ENCODE data around the gene ANKRD23. TPM values are rescaled to one million over a fixed set of nuclear protein-coding genes. Genes with fewer than 3 reads are reported as not detected.

ANKRD23 gene
- 0.65 and 2.6 TPM in 2 replicates for total RNA-seq

DNA sequence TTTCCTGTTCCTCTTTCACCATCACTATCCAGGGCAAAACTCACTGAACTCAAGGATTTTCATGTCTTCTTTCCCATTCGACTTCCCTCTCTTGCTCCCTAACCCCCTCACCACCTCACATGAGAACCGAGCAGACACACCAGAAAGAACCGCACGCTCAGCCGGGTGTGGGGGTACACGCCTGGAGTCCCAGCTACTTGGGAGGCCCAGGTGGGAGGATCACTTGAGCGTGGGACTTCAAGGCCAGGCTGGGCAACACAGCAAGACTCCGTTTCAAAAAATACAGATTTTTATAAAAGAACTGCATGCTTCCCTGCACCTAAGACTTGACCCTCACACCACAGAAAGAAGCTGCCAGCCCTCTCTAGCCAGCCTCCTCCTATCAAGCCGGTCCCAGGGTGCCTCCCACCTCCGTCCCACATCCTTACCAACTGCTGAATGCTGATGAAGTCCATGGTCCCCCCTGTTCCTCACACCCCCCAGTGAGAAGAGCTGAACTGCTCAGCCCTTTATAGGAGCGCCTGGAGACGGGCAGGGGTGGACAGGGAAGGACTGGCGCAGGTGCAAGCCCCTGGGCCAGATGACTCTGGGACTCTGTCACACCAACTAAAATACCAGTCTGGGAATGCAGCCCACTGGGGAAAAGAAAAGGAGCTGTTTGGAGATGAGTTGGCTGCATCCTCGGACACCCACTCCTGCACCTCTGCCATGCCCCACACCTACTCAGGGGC, at the start of gene ANKRD23:
Gene ANKRD23, minus strand, starts transcription at position 484 of the 731 bp plus-strand sequence. Its CDS starts 29 bp downstream, at position 455.

DNA sequence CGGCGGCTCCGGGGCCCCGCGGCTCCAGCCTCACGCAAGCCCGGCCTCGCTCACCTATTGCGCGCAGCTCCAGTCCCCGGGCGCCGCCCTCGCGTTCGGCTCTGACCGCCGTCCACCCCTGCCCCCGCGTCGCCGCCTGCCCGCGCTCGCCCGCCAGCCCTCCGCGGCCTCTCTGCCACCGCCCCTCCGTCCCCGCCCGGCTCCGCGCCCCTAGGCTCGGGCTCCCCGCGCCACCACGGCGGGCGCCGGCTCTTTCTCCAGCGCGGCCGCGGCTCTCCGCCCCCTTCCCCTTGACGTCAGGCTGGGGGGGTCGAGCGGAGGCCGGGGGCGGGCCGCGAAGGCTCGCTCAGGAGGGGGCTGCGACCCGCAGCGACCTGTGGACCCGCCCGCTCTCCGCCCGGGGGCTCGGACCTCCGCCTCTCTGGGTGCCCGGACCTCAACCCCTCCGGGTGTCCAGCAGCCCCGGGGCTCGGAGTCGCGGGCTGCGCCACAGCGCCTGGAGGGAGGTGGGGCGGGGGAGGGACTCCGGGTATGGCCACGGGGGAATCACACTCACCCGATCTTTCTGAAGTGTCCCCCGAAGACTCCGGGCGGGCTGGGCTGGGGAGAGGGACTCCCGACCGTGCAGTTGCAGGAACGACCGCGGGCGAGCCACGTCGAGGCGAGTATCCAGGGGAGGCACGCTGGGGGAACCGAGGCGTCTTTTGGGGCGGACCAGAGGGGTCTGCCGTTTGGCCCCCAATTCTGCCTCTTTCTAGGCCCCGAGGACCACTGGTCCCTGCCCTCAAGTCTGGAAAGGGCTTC, 26.2 kb upstream of the ANKRD23 start, which contains the start of gene SEMA4C:
Gene SEMA4C, minus strand, starts transcription at position 259 of the 804 bp plus-strand sequence. CDS start 2,194 bp downstream, outside the sequence.

DNA sequence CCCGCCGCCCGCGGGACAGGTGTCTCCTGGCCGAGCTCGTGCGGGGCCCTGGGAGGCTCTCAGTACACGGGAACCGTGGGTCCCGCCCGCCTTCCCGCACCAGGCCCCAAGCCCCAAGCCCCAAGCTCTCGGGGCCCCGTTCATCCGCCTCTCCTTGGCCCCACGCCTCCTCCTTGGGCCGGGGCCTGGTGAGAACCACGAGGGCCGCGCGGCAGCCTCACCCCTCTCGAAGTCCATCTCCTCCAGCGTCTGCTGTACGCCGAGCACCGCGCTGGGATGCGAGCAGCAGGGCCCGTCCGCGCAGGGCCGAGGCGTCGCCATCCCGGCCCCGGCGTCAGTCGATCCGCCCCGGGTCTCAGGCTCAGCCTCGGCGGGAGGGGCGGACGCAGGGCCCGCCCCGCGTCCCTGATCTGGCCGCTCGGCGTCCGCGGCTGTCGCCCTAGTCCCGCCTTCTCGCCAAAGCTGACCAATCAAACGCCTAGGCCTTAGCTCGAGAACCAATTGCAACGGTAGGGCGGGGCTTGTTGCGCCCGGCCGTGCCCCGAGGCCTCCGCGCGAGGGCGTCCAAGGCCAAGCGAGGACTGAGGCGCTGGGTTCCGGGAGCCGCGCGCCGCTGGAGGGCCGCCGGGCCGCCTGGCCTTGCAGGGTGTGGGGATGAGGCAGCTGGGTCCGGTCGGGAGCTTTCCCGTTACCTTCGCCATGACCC, 14.0 kb upstream of the ANKRD23 start, which contains the start of gene ANKRD39:
Gene ANKRD39, minus strand, starts transcription at position 350 of the 706 bp plus-strand sequence. Its CDS starts 29 bp downstream, at position 321.

GRCh38 chr2:96816127-96816835, 27.5 kb downstream of the ANKRD23 start, which contains the start of gene CNNM3:
TSS of gene CNNM3 (plus strand) at chr2:96816268. CDS start at chr2:96816278, 10 bp downstream.

Other genes with a start within 250 kb of the ANKRD23 start
- gene KANSL3, start 205.7 kb downstream of the ANKRD23 start, total RNA-seq = 22.1 and 22.3 TPM in 2 replicates
- gene FER1L5, start 201.3 kb downstream of the ANKRD23 start, total RNA-seq = under 0.01 and 0.15 TPM in 2 replicates
- gene LMAN2L, start 104.0 kb downstream of the ANKRD23 start, total RNA-seq = 17.2 and 29.3 TPM in 2 replicates
- 1.3 and 2.1 TPM in 2 replicates for gene CNNM4, start 83.1 kb downstream of the ANKRD23 start, total RNA-seq
- 5.9 and 6.2 TPM in 2 replicates for gene CNNM3, start 27.8 kb downstream of the ANKRD23 start, total RNA-seq
- 4.9 and 9.1 TPM in 2 replicates for gene ANKRD39, start 14.0 kb upstream of the ANKRD23 start, total RNA-seq
- gene SEMA4C, start 26.1 kb upstream of the ANKRD23 start, total RNA-seq = 24.0 and 25.2 TPM in 2 replicates
- gene FAM178B, start 142.6 kb upstream of the ANKRD23 start, total RNA-seq = not detected in 2 replicates